HG03469 (cell line): ENCODE results near the gene LRP5.

Experiments
- ATAC-seq: cut with Tn5 transposase; IDR thresholded peaks from one replicate; pipeline ENCODE4 v1.9.1; 2021; ENCODE audit warnings: mild to moderate bottlenecking, moderate library complexity, moderate number of reproducible peaks; ENCODE audit not compliant: unreplicated experiment

The LRP5 gene

DNA sequence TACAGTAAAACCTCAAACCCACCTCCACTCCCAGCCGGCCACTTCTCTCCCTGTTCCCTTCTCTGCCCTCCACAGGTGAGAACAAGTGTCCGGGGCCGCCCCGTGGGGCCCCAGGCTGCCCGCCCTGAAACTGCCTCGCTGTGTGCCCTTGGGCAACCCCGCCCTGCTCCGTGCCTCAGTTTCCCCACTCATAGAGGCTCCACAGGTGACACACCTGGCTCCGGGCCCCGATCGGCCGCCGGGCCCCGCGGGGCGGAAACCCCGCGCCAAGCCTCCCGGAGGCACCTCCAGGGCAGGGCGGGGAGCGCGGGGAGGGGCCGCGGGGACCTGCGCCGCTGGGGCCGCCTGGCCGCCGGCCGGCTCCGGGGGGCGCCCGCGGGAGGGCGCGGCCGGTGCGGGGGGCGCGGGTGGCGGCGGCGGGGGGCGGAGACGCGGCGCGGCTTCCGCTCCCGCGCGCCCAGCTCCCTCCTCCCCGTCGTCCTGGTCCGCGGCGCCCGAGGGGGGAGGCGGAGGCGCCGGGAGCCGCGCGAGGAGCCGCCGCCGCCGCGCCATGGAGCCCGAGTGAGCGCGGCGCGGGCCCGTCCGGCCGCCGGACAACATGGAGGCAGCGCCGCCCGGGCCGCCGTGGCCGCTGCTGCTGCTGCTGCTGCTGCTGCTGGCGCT lies at the start of gene LRP5:
Gene LRP5 (plus strand): TSS at position 475 of the 663 bp plus-strand sequence. CDS start 124 bp downstream, at position 599.
- ATAC-seq, result no peak

DNA sequence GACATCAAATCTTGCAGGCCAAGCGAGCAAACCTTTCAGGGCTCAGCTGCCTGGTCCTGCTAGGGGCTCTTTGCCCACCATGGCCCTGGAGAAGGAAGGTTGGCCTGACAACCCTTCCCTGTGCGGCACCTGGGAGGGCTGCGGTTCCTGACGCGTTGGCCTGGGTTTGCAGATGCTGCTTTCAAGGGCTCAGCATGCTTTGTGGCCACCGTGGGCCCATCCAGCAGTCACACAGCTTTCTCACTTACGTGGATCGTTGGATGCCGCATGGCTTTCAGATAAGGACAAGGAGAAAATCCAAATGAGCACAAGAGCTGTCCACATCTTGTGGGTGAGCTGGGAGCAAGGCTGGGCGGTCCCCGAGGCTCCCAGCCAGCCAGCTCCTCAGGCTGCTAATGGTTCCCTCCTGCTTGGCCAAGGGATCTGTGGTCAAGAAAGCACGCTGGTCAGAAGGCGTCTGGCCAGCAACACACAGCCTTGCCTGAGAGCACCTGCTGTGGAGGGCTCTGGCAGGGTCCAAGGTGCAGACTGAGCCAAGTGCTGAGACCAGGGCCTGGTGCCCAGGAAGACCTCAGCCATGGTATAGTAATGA lies 48.9 kb upstream of the LRP5 start:
- no peak for ATAC-seq

GRCh38 chr11:68264244-68264643 lies 48.1 kb upstream of the LRP5 start:
- no peak for ATAC-seq

DNA sequence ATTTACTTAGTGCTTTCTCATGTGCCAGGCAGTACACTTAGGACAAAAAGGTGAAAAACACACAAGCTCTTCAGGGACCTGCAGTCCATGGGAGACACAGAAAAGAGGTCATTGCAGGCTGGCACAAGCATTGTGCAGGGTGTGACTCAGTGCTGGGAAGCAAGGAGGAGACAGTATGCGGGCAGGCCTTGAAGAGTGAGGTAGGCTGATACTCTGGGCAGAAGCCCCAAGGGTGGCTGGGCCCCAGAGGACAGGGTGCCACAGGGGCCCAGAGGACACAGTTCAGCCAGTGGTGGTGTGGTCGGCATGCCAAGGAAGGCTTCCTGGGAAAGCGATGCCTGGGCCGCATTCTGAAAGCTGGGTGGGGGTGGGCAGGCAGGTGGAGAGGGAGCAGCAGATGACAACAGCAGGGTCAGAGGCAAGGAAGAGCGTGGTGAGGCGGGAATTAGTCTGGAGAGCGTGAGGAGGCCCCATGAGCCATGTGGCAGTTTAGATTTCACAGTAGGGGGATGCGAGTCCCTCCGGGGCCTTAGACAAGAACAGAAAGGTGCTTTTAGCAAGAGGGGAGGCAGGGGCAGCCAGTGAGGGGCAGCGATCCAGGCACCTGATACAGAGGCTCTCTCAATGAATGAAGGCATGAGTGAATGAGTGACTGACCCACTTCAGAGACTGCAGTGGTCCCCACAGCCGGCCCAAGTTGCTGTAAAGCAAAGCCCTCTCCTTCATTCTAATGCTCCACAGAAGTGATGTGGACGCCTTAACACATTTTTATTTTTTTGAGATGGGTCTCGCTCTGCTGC lies 47.5 kb upstream of the LRP5 start:
- no peak for ATAC-seq

DNA sequence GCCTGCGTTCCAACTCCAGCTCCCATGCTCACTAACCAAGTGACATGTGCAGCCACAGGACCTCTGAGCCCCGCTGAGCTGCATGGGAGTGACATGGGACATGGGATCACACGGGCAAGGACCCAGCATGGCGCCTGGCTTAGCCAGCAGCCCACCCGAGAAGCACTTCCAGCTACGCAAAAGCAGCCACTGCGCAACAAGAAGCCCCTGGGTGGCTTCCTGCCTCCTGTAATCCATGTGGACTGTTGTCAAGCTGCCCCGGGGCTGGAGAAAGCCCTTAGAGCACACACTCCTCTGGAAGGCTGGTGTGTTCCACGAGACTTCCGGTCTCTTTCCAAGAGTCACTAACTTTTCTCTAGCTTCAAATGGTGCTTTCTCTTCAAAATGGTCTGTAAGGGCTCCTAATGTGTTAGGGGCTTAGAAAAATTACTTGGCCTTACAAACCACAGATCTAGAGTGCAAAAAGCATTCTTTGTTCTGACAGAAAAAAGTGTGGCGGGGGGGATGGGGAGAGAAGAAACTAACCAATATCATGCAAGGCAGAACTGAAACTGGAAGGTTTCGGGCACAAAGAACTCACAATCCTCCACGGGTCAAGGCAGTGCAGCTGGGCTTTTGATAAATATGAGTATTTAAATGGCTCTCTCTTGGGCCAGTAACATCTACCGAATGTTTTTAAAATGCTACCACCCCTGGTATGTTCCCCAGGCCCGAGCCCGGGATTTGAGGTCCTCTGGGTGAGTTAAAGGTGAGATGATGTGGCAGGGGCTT lies 46.1 kb upstream of the LRP5 start:
- ATAC-seq, result no peak

GRCh38 chr11:68266936-68267880 lies 45.2 kb upstream of the LRP5 start:
- ATAC-seq, result no peak

DNA sequence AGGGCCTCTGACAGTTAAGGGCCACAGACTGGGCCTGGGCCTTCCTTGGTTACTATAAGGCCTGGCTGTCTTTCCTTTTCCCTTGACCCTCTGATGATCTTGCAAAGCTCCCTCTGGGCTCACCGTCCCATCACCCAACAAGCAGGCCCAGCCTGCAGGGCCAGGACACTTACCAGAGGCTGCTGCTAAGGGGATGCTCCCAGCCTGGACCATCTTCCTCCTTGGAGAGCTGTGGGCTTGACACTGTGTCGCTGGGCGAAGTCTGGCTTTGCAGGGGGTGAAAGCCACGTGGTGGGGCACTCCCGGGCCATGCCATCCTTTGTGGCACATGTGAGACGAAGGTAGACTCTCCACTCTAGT lies 44.5 kb upstream of the LRP5 start:
- ATAC-seq, result no peak

DNA sequence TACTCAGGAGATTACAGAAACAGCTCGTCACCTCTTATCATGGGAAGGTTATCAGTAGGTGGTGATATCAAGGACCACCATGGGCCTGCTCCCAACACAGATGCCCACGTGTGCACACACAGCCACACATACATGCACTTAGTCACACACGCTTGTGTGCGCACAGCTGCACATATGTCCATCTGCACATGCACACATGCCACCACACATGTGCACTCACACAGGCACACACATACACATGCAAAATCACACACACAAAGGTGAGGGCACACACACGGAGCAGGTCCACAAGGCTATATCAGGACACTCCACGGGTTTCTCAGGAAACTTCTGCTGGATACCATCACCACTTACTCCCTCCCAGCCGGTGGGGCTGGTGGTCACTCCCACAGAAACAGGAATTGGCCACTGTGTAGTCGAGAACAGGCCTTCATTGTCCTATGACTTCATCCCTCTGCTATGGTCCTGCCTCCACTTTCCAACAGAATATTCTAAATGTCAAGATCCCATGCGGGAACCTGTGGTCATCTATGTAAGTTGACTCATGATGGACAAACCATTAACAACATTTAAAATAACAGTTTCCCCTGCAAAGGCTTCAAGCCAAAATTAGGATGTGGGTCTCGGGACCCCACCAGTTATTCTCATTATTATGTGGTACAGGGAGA lies 42.8 kb upstream of the LRP5 start:
- ATAC-seq, result no peak

- no peak for ATAC-seq
These were observed 42.0 kb upstream of the LRP5 start for GRCh38 chr11:68270196-68271022.

- ATAC-seq, result no peak
These were observed 41.2 kb upstream of the LRP5 start for GRCh38 chr11:68271023-68271780.

GRCh38 chr11:68271781-68272608 lies 40.4 kb upstream of the LRP5 start, which contains the start of gene C11orf24:
Gene C11orf24 (minus strand): TSS chr11:68271973. CDS start chr11:68263767, 8,206 bp downstream.
- peak; percentile 45 for ATAC-seq

GRCh38 chr11:68273026-68273738 lies 39.2 kb upstream of the LRP5 start:
- ATAC-seq, result no peak

DNA sequence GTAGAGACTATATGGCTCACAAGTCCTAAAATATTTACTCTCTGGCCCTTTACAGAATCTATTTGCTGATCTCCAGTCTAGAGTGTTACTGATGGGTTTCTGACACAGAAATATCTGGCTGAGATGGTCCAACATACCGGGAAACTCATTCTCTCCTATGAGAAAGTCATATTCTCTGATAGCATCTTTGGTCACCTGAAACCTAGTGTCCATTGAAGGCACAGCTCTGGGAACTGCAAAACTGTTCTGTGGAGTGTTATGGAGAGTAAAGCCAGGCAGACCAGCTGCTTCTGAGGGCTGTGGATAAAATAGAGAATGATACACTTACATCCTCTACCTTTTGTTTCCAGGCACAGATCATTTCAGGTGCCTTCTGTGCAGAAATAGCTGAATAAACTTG lies 38.1 kb upstream of the LRP5 start:
- no peak for ATAC-seq

DNA sequence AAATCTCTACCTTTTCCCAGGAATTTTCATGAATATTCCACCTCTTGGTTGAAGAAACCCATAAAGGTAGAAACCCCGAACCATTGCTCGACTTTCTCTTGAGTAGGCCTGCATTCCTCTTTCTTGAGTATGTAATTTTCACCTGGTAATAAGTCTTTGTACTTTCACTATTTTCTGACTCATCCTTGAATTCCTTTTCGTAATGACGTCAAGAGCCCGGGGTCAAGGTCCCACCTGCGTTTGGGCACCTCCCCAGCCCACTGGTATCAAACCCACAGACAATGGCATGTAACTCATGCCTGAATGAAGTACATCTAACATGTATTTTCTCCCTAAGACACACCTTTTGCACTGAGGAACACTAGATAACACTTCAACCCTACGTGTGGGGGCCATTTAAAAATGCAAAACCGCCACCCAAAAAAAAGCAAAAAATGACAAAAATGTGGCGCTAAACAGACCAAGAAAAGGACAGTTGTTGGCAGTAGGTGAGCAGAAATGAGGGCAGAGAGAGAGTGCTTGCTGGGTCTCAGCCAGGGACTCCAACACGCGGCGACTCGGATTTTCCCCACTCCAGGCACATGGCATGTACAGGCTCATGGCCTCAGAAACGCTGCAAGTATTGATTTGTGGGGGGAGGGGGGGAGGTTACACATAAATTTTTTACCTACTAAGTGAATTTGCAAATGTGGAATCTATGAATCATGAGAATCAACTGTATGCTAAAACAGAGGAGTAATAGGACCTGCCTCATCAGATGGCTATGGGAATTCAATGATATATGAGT lies 36.5 kb upstream of the LRP5 start:
- ATAC-seq, result no peak

DNA sequence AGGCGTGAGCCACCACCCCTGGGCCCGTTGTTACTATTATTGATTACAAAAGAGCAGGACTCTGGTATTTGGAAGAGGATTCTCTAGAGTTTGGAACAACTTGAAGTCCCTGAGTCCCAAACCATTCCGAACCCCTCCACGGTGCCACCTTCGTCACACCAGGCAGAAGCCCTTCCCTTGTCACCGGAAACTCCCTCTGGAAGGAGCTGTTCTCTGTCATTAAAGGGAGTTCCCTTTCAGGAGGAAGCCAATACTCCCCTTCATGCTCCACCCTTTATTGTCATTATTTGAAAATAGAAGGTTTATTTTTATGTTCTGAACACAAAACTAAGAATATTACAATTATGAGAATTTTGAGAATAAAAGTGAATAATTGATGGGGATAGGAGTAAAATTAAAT lies 35.5 kb upstream of the LRP5 start:
- no peak for ATAC-seq

DNA sequence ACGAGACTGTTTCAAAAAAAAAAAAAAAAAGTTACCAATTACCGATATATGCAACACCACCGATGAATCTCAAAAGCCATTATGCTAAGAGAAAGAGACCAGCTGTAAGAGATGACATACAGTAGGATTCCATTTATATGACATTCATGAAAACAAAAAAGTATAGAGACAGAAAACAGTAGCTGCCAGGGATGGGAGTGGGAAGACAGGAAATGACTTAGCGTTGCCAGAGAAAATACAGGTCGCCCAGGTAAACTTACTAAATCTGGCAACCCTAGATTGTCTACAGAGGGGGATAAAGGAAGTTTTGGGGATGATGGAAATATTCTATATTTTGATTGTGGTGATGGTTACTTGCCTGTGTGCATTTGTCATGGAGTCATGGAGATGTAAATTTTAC lies 32.7 kb upstream of the LRP5 start:
- no peak for ATAC-seq
